Neuron (in vitro differentiated cells): Measurements from ENCODE around the gene ACTR6.
A peak's percentile ranks its signal among the peaks of the same experiment; 100 is the strongest.
"Not testable (repeated sequence)": the region's sequence is repeated elsewhere in the genome, so short reads cannot be mapped to it uniquely, and the experiment has no call there.

Experiments
- H2AFZ ChIP-seq: one replicate; pipeline ENCODE4 v1.6.1; 2013; ENCODE audit warnings: low read depth, mild to moderate bottlenecking, inconsistent platforms, low read length, moderate library complexity
- H3K27me3 ChIP-seq: one replicate; pipeline ENCODE4 v1.6.1; 2013; ENCODE audit warnings: low read length; ENCODE audit not compliant: insufficient read depth
- H3K36me3 ChIP-seq: one replicate; pipeline ENCODE4 v1.6.1; 2013; ENCODE audit warnings: low read length; ENCODE audit not compliant: insufficient read depth
- H3K4me1 ChIP-seq: one replicate; pipeline ENCODE4 v1.6.1; 2013; ENCODE audit warnings: low read length; ENCODE audit not compliant: insufficient read depth
- H3K4me3 ChIP-seq: 2 replicates; pipeline ENCODE4 v1.5.1; 2013; ENCODE audit warnings: mild to moderate bottlenecking, low read length, moderate library complexity
- H3K9me3 ChIP-seq: one replicate; pipeline ENCODE4 v1.6.1; 2013; ENCODE audit warnings: low read length

The ACTR6 gene

GRCh38 chr12:100188888-100189635 is 11.6 kb upstream of the ACTR6 start:
- not testable (repeated sequence) for H3K36me3 ChIP-seq, H3K4me3 ChIP-seq, H3K9me3 ChIP-seq, H3K27me3 ChIP-seq, H2AFZ ChIP-seq, H3K4me1 ChIP-seq

- Histone ChIP-seq H3K27me3 (no peaks in the 10 kb centered on the region), H3K36me3 (no peaks in the 10 kb centered on the region), H2AFZ (no peak overlapping the region), H3K4me1 (no peaks in the 10 kb centered on the region), H3K4me3 (no peak overlapping the region), H3K9me3 (no peaks in the 10 kb centered on the region)
Measured at GRCh38 chr12:100189636-100190394, 10.8 kb upstream of the ACTR6 start.

GRCh38 chr12:100193085-100193484 is 7.5 kb upstream of the ACTR6 start:
- Histone ChIP-seq H3K36me3 (no peaks in the 10 kb centered on the region), H3K4me3 (no peak overlapping the region), H3K27me3 (no peaks in the 10 kb centered on the region), H2AFZ (no peak overlapping the region), H3K4me1 (no peaks in the 10 kb centered on the region), H3K9me3 (no peaks in the 10 kb centered on the region)

GRCh38 chr12:100197486-100197885 is 3.1 kb upstream of the ACTR6 start:
- Histone ChIP-seq H3K36me3 (no peaks in the 10 kb centered on the region), H3K4me1 (peaks cover 6% of the 10 kb centered on the region), H3K9me3 (no peaks in the 10 kb centered on the region), H2AFZ (no peak overlapping the region), H3K4me3 (no peak overlapping the region), H3K27me3 (no peaks in the 10 kb centered on the region)

GRCh38 chr12:100199023-100199346 is 1.6 kb upstream of the ACTR6 start:
- peak overlapping the region; percentile 99 for H2AFZ ChIP-seq
- peaks cover 6% of the 10 kb centered on the region for H3K4me1 ChIP-seq
- peak overlapping the region; percentile 90 for H3K4me3 ChIP-seq
- no peaks in the 10 kb centered on the region for H3K27me3 ChIP-seq
- no peaks in the 10 kb centered on the region for H3K36me3 ChIP-seq
- H3K9me3 ChIP-seq, result no peaks in the 10 kb centered on the region

GRCh38 chr12:100199347-100200149 is 1.1 kb upstream of the ACTR6 start:
- Histone ChIP-seq H3K36me3 (peaks cover 1% of the 10 kb centered on the region), H3K4me1 (peaks cover 6% of the 10 kb centered on the region), H3K4me3 (peak overlapping the region; percentile 90), H3K27me3 (no peaks in the 10 kb centered on the region), H2AFZ (peak overlapping the region; percentile 99), H3K9me3 (no peaks in the 10 kb centered on the region)

GRCh38 chr12:100201604-100202423 is 1.2 kb downstream of the ACTR6 start:
- peaks cover 5% of the 10 kb centered on the region for H3K36me3 ChIP-seq
- H3K9me3 ChIP-seq, result no peaks in the 10 kb centered on the region
- peak overlapping the region; percentile 90 for H3K4me3 ChIP-seq
- no peak overlapping the region for H2AFZ ChIP-seq
- no peaks in the 10 kb centered on the region for H3K27me3 ChIP-seq
- peaks cover 6% of the 10 kb centered on the region for H3K4me1 ChIP-seq

GRCh38 chr12:100207311-100207710 is 6.7 kb downstream of the ACTR6 start:
- H3K4me1 ChIP-seq, result no peaks in the 10 kb centered on the region
- H2AFZ ChIP-seq, result no peak overlapping the region
- H3K27me3 ChIP-seq, result no peaks in the 10 kb centered on the region
- H3K9me3 ChIP-seq, result no peaks in the 10 kb centered on the region
- H3K36me3 ChIP-seq, result peaks cover 41% of the 10 kb centered on the region
- no peak overlapping the region for H3K4me3 ChIP-seq

GRCh38 chr12:100208834-100209233 is 8.2 kb downstream of the ACTR6 start:
- Histone ChIP-seq H3K36me3 (peaks cover 54% of the 10 kb centered on the region), H3K4me3 (no peak overlapping the region), H3K9me3 (no peaks in the 10 kb centered on the region), H3K27me3 (no peaks in the 10 kb centered on the region), H3K4me1 (no peaks in the 10 kb centered on the region), H2AFZ (no peak overlapping the region)

- H3K36me3 ChIP-seq, result peaks cover 66% of the 10 kb centered on the region
- H3K9me3 ChIP-seq, result no peaks in the 10 kb centered on the region
- H2AFZ ChIP-seq, result no peak overlapping the region
- H3K4me3 ChIP-seq, result no peak overlapping the region
- no peaks in the 10 kb centered on the region for H3K27me3 ChIP-seq
- no peaks in the 10 kb centered on the region for H3K4me1 ChIP-seq
Measured at GRCh38 chr12:100211698-100212097, 11.1 kb downstream of the ACTR6 start.

- no peaks in the 10 kb centered on the region for H3K27me3 ChIP-seq
- no peaks in the 10 kb centered on the region for H3K9me3 ChIP-seq
- no peaks in the 10 kb centered on the region for H3K4me1 ChIP-seq
- H2AFZ ChIP-seq, result no peak overlapping the region
- H3K4me3 ChIP-seq, result no peak overlapping the region
- H3K36me3 ChIP-seq, result peaks cover 63% of the 10 kb centered on the region
Measured at GRCh38 chr12:100213016-100213891, 12.6 kb downstream of the ACTR6 start.

GRCh38 chr12:100214518-100214917 is 13.9 kb downstream of the ACTR6 start:
- H3K36me3 ChIP-seq, result peaks cover 63% of the 10 kb centered on the region
- no peaks in the 10 kb centered on the region for H3K4me1 ChIP-seq
- no peaks in the 10 kb centered on the region for H3K27me3 ChIP-seq
- H3K4me3 ChIP-seq, result no peak overlapping the region
- no peaks in the 10 kb centered on the region for H3K9me3 ChIP-seq
- no peak overlapping the region for H2AFZ ChIP-seq
